Measurements from ENCODE around the gene MAPK8. TPM values are rescaled to one million over a fixed set of nuclear protein-coding genes. Genes with fewer than 3 reads are reported as not detected.
A peak's percentile ranks its signal among the peaks of the same experiment; 100 is the strongest.

MAPK8 gene
- total RNA-seq, 2 donors from 2014 or later = 34.0 to 35.8 TPM

DNA sequence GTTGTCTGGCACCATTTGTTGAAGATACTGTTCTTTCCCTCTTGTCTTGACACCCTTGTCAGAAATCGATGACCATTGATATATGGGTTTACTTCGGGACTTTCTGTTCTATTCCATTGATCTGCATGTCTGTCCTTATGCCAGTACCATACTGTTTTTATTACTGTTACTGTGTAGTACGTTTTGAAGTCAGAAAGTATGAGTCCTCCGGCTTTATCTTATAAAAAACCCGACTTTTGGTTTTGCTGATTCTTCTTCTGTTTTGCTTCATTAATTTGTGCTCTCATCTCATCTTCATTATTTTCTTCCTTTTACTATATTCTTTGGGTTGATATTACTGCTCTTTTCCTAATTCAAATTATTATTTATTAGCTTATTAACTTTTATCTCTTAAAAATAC lies 52.4 kb downstream of the MAPK8 start:
- DNase-seq (no peak), ATAC-seq (no peak)
- Mint-ChIP-seq H3K36me3 (ENCODE audit: low read depth) (no peaks in the 10 kb centered on the region), H3K27me3 (no peaks in the 10 kb centered on the region), H3K4me3 (no peak overlapping the region), H3K27ac (no peak overlapping the region), H3K4me1 (peaks cover 26% of the 10 kb centered on the region)
- H3K9me3 ChIP-seq (ENCODE audit: control insufficient read depth, low read length, poor library complexity, severe bottlenecking) = no peaks in the 10 kb centered on the region

DNA sequence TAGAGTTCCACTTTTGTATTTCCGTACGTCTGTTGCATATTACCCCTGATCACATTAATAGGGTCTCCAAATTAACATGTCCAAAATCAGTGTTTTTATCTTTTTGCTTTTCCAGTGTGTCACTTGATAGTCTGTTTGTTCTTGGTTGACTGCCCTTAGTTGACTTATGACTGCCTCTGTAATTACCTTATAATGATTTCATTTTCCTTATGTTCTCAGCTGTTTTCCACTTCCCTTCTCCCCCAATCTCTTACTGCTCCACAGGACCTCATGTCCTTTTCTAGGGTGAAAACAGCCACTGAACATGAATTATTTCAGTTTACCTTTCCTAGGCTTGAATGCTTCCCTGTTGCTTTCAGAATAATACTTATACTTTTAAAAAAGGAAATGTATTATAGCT lies 54.7 kb downstream of the MAPK8 start:
- no peak for ATAC-seq
- no peaks in the 10 kb centered on the region for H3K9me3 ChIP-seq (ENCODE audit: control insufficient read depth, low read length, poor library complexity, severe bottlenecking)
- DNase-seq = no peak
- H3K36me3 Mint-ChIP-seq (ENCODE audit: low read depth) = no peaks in the 10 kb centered on the region
- H3K27ac Mint-ChIP-seq = no peak overlapping the region
- H3K27me3 Mint-ChIP-seq = no peaks in the 10 kb centered on the region
- H3K4me3 Mint-ChIP-seq = no peak overlapping the region
- H3K4me1 Mint-ChIP-seq = peaks cover 26% of the 10 kb centered on the region

DNA sequence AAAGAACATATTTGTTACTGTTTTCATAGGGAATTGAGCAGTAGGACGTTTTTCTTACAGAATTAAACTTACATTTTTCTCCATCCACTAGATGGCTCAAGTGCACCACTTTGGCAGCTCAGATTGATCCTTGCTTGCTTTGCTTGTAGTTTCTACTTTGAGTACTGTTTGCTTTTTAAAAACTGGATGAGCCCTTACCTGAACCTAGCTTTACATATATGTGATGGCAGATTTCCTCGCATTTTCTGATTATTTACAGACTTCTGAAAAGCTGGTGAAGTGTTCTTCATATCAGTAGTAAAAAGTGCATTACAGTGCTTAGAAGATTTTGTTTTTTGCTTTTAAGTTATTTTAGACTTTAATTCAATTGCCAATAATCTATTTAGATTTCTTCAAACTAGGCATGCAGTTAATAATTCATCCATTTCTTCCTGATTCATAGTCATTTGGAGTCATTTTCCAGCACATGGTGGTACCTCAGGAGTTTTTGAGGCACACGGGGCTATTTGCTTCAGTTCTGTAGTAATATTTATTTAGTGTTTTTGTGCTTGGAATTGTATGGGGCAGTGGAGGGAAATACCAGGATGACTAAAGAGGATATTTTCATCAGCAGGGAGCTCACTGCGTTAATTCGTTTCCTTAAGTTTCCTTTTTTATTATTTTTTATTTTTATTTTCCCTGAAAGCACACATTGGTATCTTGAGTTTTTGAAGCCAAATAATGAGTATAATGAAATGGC lies 57.3 kb downstream of the MAPK8 start:
- Mint-ChIP-seq H3K4me3 (no peak overlapping the region), H3K36me3 (ENCODE audit: low read depth) (peaks cover 2% of the 10 kb centered on the region), H3K27ac (no peak overlapping the region), H3K4me1 (peaks cover 22% of the 10 kb centered on the region), H3K27me3 (no peaks in the 10 kb centered on the region)
- peak; percentile 59 for ATAC-seq
- DNase-seq = peak in 1 of 3 donors; percentile 5
- no peaks in the 10 kb centered on the region for H3K9me3 ChIP-seq (ENCODE audit: control insufficient read depth, low read length, poor library complexity, severe bottlenecking)

DNA sequence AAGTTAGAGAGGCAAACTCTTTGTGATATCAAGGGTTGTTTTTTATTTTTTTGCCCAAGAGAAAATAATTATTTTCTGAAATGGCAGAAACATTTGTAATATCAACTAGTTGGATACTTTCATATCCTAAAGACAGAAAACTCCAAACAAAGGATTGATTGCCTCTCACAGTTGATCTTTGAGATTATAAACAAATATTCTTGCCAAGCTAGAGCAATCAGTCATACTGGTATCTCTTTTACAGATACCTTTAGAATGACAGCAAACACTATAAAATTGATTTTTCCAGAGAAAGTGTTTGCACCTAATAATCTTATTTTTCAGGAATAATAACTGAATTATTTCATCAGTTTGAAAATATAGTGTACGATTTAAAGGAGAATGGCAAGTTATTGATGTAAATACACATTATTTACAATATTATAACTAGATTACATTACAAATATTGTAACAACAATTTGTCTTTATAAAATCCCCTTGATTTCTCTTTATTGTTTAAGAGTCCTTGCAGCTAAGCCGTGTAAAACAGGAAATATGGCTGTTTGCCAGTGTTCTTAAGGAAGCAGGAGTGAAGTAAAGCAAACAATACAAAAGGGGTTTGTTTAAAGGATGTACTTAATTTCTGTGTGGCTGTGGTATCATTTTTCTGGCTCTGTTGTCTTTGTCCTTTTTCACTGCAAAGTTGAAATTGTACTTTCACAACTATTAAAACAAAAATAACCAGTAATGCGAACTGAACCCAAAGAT lies 58.4 kb downstream of the MAPK8 start:
- H3K27me3 Mint-ChIP-seq = no peaks in the 10 kb centered on the region
- ATAC-seq (no peak), DNase-seq (no peak)
- no peaks in the 10 kb centered on the region for H3K9me3 ChIP-seq (ENCODE audit: control insufficient read depth, low read length, poor library complexity, severe bottlenecking)
- H3K4me1 Mint-ChIP-seq = peaks cover 20% of the 10 kb centered on the region
- peaks cover 2% of the 10 kb centered on the region for H3K36me3 Mint-ChIP-seq (ENCODE audit: low read depth)
- H3K4me3 Mint-ChIP-seq = no peak overlapping the region
- no peak overlapping the region for H3K27ac Mint-ChIP-seq

DNA sequence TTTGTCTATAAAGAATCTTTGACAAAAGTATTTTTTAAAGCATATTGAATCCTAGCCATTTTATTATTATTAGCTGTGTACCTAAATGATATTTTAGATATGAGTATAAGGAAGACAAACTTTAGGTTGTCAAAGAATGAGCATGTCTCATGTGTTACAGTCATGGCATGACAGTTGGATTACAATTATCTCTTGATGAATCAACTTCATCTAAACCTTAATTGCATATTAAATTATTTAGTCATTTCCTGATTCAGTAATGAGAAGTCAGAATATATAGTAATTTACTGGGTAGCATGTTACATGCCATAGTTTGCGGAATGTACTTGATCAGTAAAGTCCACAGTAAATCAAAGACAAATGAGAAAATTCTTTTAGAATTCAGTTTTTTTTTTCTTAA lies 59.2 kb downstream of the MAPK8 start:
- Mint-ChIP-seq H3K27me3 (no peaks in the 10 kb centered on the region), H3K27ac (no peak overlapping the region), H3K4me1 (peaks cover 14% of the 10 kb centered on the region), H3K4me3 (no peak overlapping the region), H3K36me3 (ENCODE audit: low read depth) (peaks cover 2% of the 10 kb centered on the region)
- ATAC-seq (no peak), DNase-seq (no peak)
- no peaks in the 10 kb centered on the region for H3K9me3 ChIP-seq (ENCODE audit: control insufficient read depth, low read length, poor library complexity, severe bottlenecking)

DNA sequence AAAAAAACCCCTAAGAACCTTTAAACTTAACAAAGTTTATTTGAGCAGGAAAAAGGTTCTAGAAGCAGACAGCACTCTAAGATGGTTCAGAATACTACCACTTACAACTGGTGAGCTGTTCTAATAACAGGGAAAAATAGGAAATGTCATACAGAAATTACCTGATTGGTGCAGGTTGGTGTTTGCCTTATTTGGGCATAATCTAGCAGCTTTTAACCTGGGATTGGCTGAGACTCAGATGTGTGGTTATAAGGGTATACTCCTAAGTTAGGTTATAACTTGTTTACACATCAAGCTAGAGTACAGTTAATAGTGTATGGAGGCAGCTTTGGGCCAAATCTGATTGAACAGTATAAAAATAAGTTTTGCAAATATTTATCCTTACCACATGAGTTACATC lies 59.8 kb downstream of the MAPK8 start:
- Mint-ChIP-seq H3K4me1 (peaks cover 12% of the 10 kb centered on the region), H3K4me3 (no peak overlapping the region), H3K36me3 (ENCODE audit: low read depth) (peaks cover 2% of the 10 kb centered on the region), H3K27ac (no peak overlapping the region), H3K27me3 (no peaks in the 10 kb centered on the region)
- ATAC-seq (no peak), DNase-seq (no peak)
- no peaks in the 10 kb centered on the region for H3K9me3 ChIP-seq (ENCODE audit: control insufficient read depth, low read length, poor library complexity, severe bottlenecking)

DNA sequence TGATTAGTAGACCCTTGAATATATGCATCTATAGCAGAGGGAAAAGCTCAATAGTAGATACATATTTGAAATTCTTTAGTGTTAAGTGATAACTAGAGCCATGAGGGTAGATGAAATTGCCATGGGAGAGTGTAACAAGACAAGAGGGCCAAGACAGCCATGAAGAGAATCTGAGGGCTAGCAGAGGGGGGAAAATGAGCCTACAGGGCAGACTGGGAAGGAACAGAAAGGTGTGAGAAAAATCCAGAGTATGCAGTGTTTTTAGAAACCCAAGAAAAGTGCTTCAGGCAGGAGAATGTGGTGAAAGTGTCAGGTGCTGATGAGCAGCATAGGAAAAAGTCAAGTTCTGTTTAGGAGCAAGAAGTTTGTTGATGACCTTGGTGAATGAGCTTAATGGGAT lies 63.0 kb downstream of the MAPK8 start:
- no peak for DNase-seq
- H3K4me1 Mint-ChIP-seq = no peaks in the 10 kb centered on the region

DNA sequence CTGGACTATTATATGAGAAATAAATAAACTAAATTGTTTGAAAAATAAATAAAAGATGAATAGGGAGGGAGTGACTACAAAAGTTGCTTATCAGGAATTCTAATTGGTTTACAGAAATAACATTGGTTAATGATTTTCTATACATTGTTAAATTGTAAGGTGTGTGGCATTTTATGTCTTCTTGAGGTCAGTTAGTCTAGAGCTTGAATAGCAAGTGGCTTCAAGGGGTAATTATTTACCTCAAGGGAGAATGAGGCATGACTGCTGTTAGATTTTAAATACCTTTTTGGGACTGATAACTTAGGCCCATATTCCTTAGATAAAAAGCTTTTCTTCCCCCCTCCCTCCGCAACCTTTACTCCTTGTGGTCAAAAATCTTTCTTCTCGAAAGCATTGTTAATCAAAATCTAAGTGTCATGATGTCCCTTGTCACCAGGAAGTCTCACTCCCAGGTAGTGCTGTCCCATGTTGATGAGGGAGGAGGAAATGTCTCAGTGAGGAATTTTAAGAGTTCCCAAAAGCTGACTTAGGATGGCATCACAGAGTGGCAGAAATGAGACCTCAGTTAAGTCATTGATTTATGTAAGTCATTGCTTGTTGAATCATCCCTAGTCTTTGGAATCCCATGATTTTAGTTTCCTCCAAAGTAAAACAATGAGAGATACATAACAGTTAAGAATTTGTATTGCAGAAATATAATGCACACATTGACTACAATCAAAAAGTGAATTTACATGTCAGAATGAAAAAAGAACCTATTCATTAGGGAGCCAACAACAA lies 71.5 kb downstream of the MAPK8 start:
- DNase-seq (no peak), ATAC-seq (no peak)
- no peaks in the 10 kb centered on the region for H3K27me3 Mint-ChIP-seq
- H3K27ac Mint-ChIP-seq = no peak overlapping the region
- H3K4me3 Mint-ChIP-seq = no peak overlapping the region
- no peaks in the 10 kb centered on the region for H3K4me1 Mint-ChIP-seq
- H3K9me3 ChIP-seq (ENCODE audit: control insufficient read depth, low read length, poor library complexity, severe bottlenecking) = no peaks in the 10 kb centered on the region
- peaks cover 2% of the 10 kb centered on the region for H3K36me3 Mint-ChIP-seq (ENCODE audit: low read depth)

More for the DNA sequence above, 63.0 kb downstream of the MAPK8 start:
- no peaks in the 10 kb centered on the region for H3K9me3 ChIP-seq (ENCODE audit: control insufficient read depth, low read length, poor library complexity, severe bottlenecking)
- Mint-ChIP-seq H3K27ac (no peak overlapping the region), H3K36me3 (ENCODE audit: low read depth) (peaks cover 2% of the 10 kb centered on the region), H3K27me3 (no peaks in the 10 kb centered on the region), H3K4me3 (no peak overlapping the region)
- no peak for ATAC-seq

DNA sequence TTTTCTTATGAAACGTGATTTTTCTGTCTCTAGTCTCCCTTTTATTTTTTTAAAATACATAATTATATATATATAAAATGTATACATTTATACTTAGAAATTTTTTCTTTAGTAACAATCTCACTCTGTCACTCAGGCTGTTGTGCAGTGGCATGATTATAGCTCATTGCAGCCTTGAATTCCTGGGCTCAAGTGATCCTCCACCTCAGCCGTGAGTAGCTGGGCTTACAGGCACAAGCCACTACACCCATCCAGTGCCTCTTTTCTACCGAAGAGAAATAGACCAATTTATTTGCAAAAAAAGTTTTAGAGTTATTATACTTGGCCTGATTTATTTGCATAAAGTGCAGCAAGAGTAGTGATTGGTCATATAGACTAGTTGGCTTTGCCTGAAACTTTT lies 72.2 kb downstream of the MAPK8 start:
- Mint-ChIP-seq H3K36me3 (ENCODE audit: low read depth) (peaks cover 2% of the 10 kb centered on the region), H3K27ac (no peak overlapping the region), H3K27me3 (no peaks in the 10 kb centered on the region), H3K4me3 (no peak overlapping the region), H3K4me1 (peaks cover 2% of the 10 kb centered on the region)
- H3K9me3 ChIP-seq (ENCODE audit: control insufficient read depth, low read length, poor library complexity, severe bottlenecking) = no peaks in the 10 kb centered on the region
- no peak for DNase-seq
- ATAC-seq = no peak

DNA sequence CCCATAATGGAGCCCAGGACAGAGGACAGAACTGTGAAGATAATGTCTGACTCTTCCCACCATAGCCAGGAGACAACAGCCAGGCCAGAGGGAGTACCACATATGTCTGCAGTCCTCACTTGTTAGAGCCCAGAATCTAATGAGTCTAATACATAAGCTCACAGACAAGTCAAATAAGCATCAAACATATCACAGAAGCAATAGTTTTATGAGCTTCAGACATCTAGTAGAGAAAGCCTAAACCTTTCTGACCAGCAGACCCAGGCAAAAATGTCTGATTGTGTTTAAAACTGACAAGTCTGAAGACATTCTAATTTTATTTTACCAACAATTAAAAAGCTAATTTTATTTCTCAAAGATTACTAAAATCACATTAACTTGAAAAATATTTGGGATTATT lies 75.5 kb downstream of the MAPK8 start:
- Mint-ChIP-seq H3K4me1 (peaks cover 5% of the 10 kb centered on the region), H3K4me3 (no peak overlapping the region), H3K27ac (no peak overlapping the region), H3K27me3 (no peaks in the 10 kb centered on the region), H3K36me3 (ENCODE audit: low read depth) (peaks cover 2% of the 10 kb centered on the region)
- ATAC-seq = no peak
- DNase-seq = no peak
- H3K9me3 ChIP-seq (ENCODE audit: control insufficient read depth, low read length, poor library complexity, severe bottlenecking) = no peaks in the 10 kb centered on the region

DNA sequence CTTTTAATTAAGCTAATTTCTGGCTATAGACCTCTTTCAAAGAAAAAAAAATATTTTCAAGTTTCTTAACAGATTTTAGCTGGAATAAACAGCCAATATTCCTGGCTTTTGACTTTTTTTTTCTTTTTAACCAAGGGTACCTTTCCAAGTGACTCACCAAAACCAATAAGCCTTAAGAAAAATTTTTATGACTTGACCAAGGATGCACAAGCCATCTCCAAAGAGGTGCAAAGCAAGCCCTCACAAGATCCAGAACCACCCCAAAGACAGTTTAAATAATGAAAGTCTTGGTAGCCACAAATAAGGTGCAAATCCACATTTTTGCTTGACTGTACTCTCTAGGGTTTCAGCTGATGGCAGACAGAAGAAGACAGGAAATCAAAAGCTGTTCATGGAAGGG lies 76.5 kb downstream of the MAPK8 start:
- Mint-ChIP-seq H3K27ac (no peak overlapping the region), H3K27me3 (no peaks in the 10 kb centered on the region), H3K4me3 (no peak overlapping the region), H3K36me3 (ENCODE audit: low read depth) (peaks cover 2% of the 10 kb centered on the region), H3K4me1 (peaks cover 12% of the 10 kb centered on the region)
- no peak for ATAC-seq
- DNase-seq = no peak
- H3K9me3 ChIP-seq (ENCODE audit: control insufficient read depth, low read length, poor library complexity, severe bottlenecking) = no peaks in the 10 kb centered on the region

DNA sequence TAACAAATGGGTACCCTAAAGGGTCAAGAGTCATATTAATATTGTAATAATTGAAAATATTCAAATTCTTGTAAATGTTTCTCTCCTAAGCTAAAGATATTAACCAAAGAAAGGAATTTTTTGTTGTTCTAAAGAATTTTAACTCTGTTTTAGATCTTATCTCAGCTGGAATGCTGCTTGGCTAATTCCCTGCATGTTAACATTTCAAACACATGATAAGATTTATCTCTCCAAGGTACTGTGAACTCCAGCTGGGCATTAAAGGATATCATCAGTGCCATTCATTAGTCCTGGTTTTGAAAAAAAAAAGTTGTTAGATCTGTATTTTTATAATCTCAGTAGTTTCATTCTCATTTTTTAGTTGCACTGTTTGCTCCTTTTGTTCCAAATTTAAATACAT lies 76.9 kb downstream of the MAPK8 start:
- Mint-ChIP-seq H3K4me3 (no peak overlapping the region), H3K36me3 (ENCODE audit: low read depth) (peaks cover 2% of the 10 kb centered on the region), H3K27ac (no peak overlapping the region), H3K4me1 (peaks cover 12% of the 10 kb centered on the region), H3K27me3 (no peaks in the 10 kb centered on the region)
- ATAC-seq (no peak), DNase-seq (no peak)
- H3K9me3 ChIP-seq (ENCODE audit: control insufficient read depth, low read length, poor library complexity, severe bottlenecking) = no peaks in the 10 kb centered on the region

DNA sequence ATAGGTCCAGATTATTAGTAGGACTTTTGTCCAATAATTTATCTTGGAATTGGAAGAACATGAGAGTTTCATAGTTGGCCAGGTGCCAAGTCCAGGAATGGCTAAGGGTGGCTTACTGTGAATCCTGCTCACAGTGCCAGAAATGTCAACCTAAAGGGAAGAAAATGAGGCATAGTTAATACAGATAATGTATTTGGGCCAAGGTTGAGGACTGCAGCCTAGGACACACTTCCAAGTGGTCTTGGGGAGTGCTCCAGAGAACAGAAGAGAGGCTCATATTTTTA lies 78.2 kb downstream of the MAPK8 start:
- H3K4me1 Mint-ChIP-seq = peaks cover 21% of the 10 kb centered on the region
- H3K9me3 ChIP-seq (ENCODE audit: control insufficient read depth, low read length, poor library complexity, severe bottlenecking) = no peaks in the 10 kb centered on the region
- H3K27me3 Mint-ChIP-seq = no peaks in the 10 kb centered on the region
- peaks cover 2% of the 10 kb centered on the region for H3K36me3 Mint-ChIP-seq (ENCODE audit: low read depth)
- ATAC-seq (no peak), DNase-seq (no peak)
- H3K27ac Mint-ChIP-seq = no peak overlapping the region
- no peak overlapping the region for H3K4me3 Mint-ChIP-seq

All from T-helper 17 cell (primary cell).